ENCODE measurements around the gene CBX4.
A peak's percentile ranks its signal among the peaks of the same experiment; 100 is the strongest.

The CBX4 gene

DNA sequence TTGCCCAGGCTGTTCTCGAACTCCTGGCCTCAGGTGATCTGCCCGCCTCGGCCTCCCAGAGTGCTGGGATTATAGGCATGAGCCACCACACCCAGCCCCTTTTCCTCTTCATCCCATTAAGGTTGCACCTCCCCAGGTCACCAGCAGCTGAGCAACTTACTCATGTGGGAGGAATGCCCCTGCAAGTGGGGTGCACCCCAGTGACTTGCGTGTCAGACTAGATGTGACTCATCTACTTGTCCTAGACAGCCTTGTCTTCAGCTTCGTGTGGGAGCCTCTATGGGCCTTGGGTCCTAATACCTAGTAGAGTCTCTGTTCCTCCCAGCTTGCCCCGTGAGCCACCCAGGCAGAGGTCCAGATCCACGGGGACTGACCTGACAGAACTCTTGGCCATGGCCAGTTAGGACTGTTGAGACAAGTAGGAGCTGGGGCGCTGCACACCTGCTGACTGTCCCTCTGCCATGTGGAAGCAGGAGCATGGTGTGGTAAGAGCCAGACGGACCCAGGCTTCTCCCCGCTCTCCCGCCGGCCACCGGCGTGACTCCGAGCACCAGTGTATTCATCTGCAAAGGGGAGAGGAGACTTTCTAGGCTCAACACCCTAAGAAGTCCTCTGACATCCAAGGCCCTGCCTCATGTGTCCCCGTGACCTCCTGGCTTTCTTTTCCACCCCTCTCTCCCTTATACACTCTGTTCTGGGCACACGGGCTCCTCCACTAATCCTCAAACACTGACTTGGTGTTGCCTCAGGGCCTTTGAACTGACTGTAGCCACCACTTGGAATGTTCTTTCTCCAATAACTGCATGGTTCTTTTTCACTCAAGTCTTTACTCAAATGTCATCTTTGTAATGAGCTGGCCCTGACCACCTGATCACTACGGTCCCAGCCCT, 11.6 kb upstream of the CBX4 start:
- peaks cover 0 to 10% of the 10 kb centered on the region in 2 donors for H3K4me1 ChIP-seq (ENCODE audit: control insufficient read depth in 1 of 2, insufficient read depth in 2 of 2, low read length in 2 of 2)
- H3K4me3 ChIP-seq (ENCODE audit: low read depth in 1 of 2, low read length in 2 of 2), result no peak overlapping the region
- H3K27ac ChIP-seq (ENCODE audit: low read depth, low read length), result no peak overlapping the region
- H3K9ac ChIP-seq (ENCODE audit: low read depth in 1 of 2, low read length in 2 of 2), result no peak overlapping the region
- no peaks in the 10 kb centered on the region for H3K9me3 ChIP-seq (ENCODE audit: control insufficient read depth in 1 of 2, low read length in 2 of 2)
- no peaks in the 10 kb centered on the region for H3K36me3 ChIP-seq (ENCODE audit: control insufficient read depth in 1 of 2, insufficient read depth in 2 of 2, low read length in 2 of 2)
- peaks cover 0 to 7% of the 10 kb centered on the region in 2 donors for H3K27me3 ChIP-seq (ENCODE audit: control insufficient read depth in 1 of 2, insufficient read depth in 2 of 2, low read length in 2 of 2)

DNA sequence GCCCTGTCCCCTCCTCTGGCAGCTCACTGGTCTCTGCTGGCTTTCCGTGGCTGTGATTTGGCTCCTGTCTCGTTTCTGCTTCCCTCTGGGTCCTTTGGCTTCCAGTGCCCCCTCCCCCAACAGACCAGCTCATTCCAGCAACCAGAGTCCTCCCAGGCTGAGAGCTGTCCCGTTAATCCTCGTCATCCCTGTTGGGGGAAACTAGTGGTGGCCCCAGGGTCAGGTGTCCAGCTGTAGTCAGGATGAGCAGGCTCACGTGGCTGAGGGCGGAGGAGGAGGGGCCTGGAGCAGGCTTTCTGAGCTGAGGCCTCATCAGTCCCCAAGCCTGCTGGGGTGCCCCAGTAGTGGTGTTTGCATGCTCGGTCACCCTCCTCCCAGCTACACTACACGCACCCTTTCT, 10.7 kb upstream of the CBX4 start:
- peaks cover 0 to 7% of the 10 kb centered on the region in 2 donors for H3K27me3 ChIP-seq (ENCODE audit: control insufficient read depth in 1 of 2, insufficient read depth in 2 of 2, low read length in 2 of 2)
- no peaks in the 10 kb centered on the region for H3K9me3 ChIP-seq (ENCODE audit: control insufficient read depth in 1 of 2, low read length in 2 of 2)
- no peaks in the 10 kb centered on the region for H3K36me3 ChIP-seq (ENCODE audit: control insufficient read depth in 1 of 2, insufficient read depth in 2 of 2, low read length in 2 of 2)
- no peak overlapping the region for H3K9ac ChIP-seq (ENCODE audit: low read depth in 1 of 2, low read length in 2 of 2)
- H3K4me1 ChIP-seq (ENCODE audit: control insufficient read depth in 1 of 2, insufficient read depth in 2 of 2, low read length in 2 of 2), result peaks cover 7 to 16% of the 10 kb centered on the region in 2 donors
- no peak overlapping the region for H3K4me3 ChIP-seq (ENCODE audit: low read depth in 1 of 2, low read length in 2 of 2)
- no peak overlapping the region for H3K27ac ChIP-seq (ENCODE audit: low read depth, low read length)

DNA sequence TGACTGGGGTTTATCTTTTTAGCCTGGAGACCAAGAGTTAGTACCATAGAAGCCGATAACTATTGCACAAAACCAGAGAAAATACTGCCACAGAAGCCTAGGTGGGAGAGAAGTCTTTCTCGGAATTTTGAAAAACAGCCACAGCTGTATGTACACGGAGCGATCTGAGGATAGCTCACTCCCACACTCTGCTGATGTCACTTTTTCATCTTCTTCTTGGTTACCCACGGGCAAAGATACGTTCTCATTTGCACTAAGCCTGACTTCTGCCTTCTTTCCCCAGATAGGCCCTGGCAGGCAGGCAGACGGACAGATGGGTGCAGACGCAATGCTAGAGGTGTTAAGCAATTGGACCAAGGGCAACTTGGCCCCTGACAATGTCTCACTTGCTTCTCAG, 9.1 kb upstream of the CBX4 start:
- Histone ChIP-seq H3K9me3 (ENCODE audit: control insufficient read depth in 1 of 2, low read length in 2 of 2) (no peaks in the 10 kb centered on the region), H3K36me3 (ENCODE audit: control insufficient read depth in 1 of 2, insufficient read depth in 2 of 2, low read length in 2 of 2) (no peaks in the 10 kb centered on the region), H3K27me3 (ENCODE audit: control insufficient read depth in 1 of 2, insufficient read depth in 2 of 2, low read length in 2 of 2) (peaks cover 0 to 7% of the 10 kb centered on the region in 2 donors), H3K4me3 (ENCODE audit: low read depth in 1 of 2, low read length in 2 of 2) (no peak overlapping the region), H3K4me1 (ENCODE audit: control insufficient read depth in 1 of 2, insufficient read depth in 2 of 2, low read length in 2 of 2) (peaks cover 12 to 23% of the 10 kb centered on the region in 2 donors), H3K9ac (ENCODE audit: low read depth in 1 of 2, low read length in 2 of 2) (no peak overlapping the region), H3K27ac (ENCODE audit: low read depth, low read length) (no peak overlapping the region)

- Histone ChIP-seq H3K9me3 (ENCODE audit: control insufficient read depth in 1 of 2, low read length in 2 of 2) (no peaks in the 10 kb centered on the region), H3K4me1 (ENCODE audit: control insufficient read depth in 1 of 2, insufficient read depth in 2 of 2, low read length in 2 of 2) (peaks cover 15 to 27% of the 10 kb centered on the region in 2 donors), H3K27ac (ENCODE audit: low read depth, low read length) (no peak overlapping the region), H3K4me3 (ENCODE audit: low read depth in 1 of 2, low read length in 2 of 2) (no peak overlapping the region), H3K36me3 (ENCODE audit: control insufficient read depth in 1 of 2, insufficient read depth in 2 of 2, low read length in 2 of 2) (no peaks in the 10 kb centered on the region), H3K27me3 (ENCODE audit: control insufficient read depth in 1 of 2, insufficient read depth in 2 of 2, low read length in 2 of 2) (peaks cover 4 to 11% of the 10 kb centered on the region in 2 donors), H3K9ac (ENCODE audit: low read depth in 1 of 2, low read length in 2 of 2) (no peak overlapping the region)
Measured at GRCh38 chr17:79847698-79848369, 8.6 kb upstream of the CBX4 start.

DNA sequence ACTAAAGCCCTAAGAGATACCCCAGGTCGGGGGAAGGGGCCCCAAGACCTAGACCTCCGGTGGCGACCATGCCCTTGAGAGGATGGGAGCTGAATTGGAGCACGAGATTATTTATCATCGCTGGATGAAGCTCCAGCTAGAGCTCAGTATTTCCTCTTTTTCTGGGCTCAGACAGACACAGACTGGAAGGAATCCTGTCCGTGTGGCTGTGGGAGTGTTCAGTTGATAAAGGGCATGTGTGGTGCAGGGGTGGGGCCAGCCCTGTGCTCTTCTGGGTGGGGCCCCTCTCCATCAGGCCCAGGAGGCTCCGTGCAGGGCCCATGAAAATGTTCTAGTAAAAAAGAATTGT, 6.3 kb upstream of the CBX4 start:
- Histone ChIP-seq H3K9ac (ENCODE audit: low read depth in 1 of 2, low read length in 2 of 2) (peak overlapping the region; percentile 1 to 54), H3K9me3 (ENCODE audit: control insufficient read depth in 1 of 2, low read length in 2 of 2) (no peaks in the 10 kb centered on the region), H3K4me3 (ENCODE audit: low read depth in 1 of 2, low read length in 2 of 2) (no peak overlapping the region), H3K4me1 (ENCODE audit: control insufficient read depth in 1 of 2, insufficient read depth in 2 of 2, low read length in 2 of 2) (peaks cover 27 to 34% of the 10 kb centered on the region in 2 donors), H3K27ac (ENCODE audit: low read depth, low read length) (no peak overlapping the region), H3K36me3 (ENCODE audit: control insufficient read depth in 1 of 2, insufficient read depth in 2 of 2, low read length in 2 of 2) (no peaks in the 10 kb centered on the region), H3K27me3 (ENCODE audit: control insufficient read depth in 1 of 2, insufficient read depth in 2 of 2, low read length in 2 of 2) (peaks cover 26 to 34% of the 10 kb centered on the region in 2 donors)

DNA sequence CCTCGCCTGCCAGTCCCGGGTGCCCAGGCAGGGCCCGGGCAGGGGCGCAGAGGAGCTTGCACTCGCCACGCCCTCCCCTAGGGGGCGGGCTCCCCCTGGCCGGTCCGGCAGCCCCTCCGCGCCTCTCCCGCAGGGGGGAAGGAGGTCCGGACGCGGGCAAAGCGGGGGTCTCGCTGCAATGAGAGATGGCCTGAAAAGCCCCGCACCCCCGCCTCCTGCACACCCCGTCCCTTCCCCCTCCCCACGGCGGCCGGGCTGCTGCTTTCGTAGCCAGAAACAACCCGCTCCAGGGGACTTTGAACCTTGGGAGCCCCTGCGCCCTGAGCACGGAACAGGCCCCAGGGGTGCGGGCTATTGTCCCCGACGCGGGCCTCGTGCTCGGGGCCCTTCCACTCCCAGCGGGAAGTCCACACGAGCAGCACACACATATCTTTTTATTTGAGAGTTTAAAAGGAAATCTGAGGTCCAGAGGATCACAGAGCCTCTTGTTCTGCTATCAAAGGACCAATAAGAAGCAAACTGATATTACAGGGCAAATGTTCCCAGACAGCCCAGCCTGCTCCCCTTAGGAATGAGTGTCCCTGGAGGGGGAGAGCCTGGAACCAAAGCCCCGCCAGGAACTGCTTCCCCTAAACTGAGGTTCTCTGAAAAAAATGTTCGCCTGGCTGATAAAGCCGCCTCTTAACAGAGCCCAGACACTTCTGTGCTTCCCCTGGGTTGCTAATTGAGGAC, 5.8 kb upstream of the CBX4 start:
- peaks cover 31 to 39% of the 10 kb centered on the region in 2 donors for H3K27me3 ChIP-seq (ENCODE audit: control insufficient read depth in 1 of 2, insufficient read depth in 2 of 2, low read length in 2 of 2)
- no peaks in the 10 kb centered on the region for H3K36me3 ChIP-seq (ENCODE audit: control insufficient read depth in 1 of 2, insufficient read depth in 2 of 2, low read length in 2 of 2)
- no peak overlapping the region for H3K27ac ChIP-seq (ENCODE audit: low read depth, low read length)
- peak overlapping the region; percentile 1 to 54 for H3K9ac ChIP-seq (ENCODE audit: low read depth in 1 of 2, low read length in 2 of 2)
- H3K4me1 ChIP-seq (ENCODE audit: control insufficient read depth in 1 of 2, insufficient read depth in 2 of 2, low read length in 2 of 2), result peaks cover 31 to 36% of the 10 kb centered on the region in 2 donors
- H3K9me3 ChIP-seq (ENCODE audit: control insufficient read depth in 1 of 2, low read length in 2 of 2), result no peaks in the 10 kb centered on the region
- peak overlapping the region in 1 of 2 donors; percentile 3 for H3K4me3 ChIP-seq (ENCODE audit: low read depth in 1 of 2, low read length in 2 of 2)

GRCh38 chr17:79843816-79844800, 4.9 kb upstream of the CBX4 start:
- H3K4me1 ChIP-seq (ENCODE audit: control insufficient read depth in 1 of 2, insufficient read depth in 2 of 2, low read length in 2 of 2), result peaks cover 33 to 38% of the 10 kb centered on the region in 2 donors
- peaks cover 33 to 40% of the 10 kb centered on the region in 2 donors for H3K27me3 ChIP-seq (ENCODE audit: control insufficient read depth in 1 of 2, insufficient read depth in 2 of 2, low read length in 2 of 2)
- peak overlapping the region; percentile 69 for H3K4me3 ChIP-seq (ENCODE audit: low read depth in 1 of 2, low read length in 2 of 2)
- H3K9ac ChIP-seq (ENCODE audit: low read depth in 1 of 2, low read length in 2 of 2), result peak overlapping the region; percentile 55 to 59
- H3K27ac ChIP-seq (ENCODE audit: low read depth, low read length), result no peak overlapping the region
- no peaks in the 10 kb centered on the region for H3K36me3 ChIP-seq (ENCODE audit: control insufficient read depth in 1 of 2, insufficient read depth in 2 of 2, low read length in 2 of 2)
- no peaks in the 10 kb centered on the region for H3K9me3 ChIP-seq (ENCODE audit: control insufficient read depth in 1 of 2, low read length in 2 of 2)

DNA sequence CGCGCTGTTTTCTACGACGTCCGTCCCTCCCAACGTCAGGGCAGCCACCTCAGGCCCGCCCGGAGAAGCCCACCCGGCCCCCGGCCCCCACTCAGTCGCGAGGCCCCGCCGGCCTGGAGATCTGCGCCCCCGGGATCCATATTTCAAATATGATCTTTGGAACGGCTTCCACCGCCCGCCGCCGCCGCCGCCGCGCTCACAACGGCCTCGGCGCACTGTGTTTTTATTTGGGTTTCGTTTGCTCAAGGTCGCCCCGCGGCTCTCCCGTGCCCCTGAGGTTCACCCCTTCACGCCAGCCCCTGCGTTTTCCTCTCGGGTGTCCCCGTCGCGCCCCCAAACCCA, 4.2 kb upstream of the CBX4 start:
- Histone ChIP-seq H3K4me1 (ENCODE audit: control insufficient read depth in 1 of 2, insufficient read depth in 2 of 2, low read length in 2 of 2) (peaks cover 33 to 38% of the 10 kb centered on the region in 2 donors), H3K27me3 (ENCODE audit: control insufficient read depth in 1 of 2, insufficient read depth in 2 of 2, low read length in 2 of 2) (peaks cover 33 to 34% of the 10 kb centered on the region in 2 donors), H3K27ac (ENCODE audit: low read depth, low read length) (no peak overlapping the region)

DNA sequence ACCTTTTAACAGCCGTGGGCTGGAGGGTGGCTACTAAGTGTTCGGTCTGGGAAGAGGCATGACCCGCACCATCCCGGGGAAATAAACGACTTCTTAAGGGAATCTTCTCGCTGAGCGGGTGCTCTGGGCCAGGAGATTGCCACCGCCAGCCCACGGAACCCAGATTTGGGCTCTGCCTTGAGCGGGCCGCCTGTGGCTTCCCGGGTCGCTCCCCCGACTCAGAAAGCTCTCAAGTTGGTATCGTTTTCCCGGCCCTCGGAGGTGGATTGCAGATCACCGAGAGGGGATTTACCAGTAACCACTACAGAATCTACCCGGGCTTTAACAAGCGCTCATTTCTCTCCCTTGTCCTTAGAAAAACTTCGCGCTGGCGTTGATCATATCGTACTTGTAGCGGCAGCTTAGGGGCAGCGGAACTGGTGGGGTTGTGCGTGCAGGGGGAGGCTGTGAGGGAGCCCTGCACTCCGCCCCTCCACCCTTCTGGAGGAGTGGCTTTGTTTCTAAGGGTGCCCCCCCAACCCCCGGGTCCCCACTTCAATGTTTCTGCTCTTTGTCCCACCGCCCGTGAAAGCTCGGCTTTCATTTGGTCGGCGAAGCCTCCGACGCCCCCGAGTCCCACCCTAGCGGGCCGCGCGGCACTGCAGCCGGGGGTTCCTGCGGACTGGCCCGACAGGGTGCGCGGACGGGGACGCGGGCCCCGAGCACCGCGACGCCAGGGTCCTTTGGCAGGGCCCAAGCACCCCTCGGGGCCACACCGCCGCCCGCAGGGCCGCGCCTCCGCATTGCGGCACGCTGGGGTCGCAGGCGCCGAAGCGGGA, 3.6 kb upstream of the CBX4 start:
- H3K4me3 ChIP-seq (ENCODE audit: low read depth in 1 of 2, low read length in 2 of 2), result peak overlapping the region; percentile 43 to 69
- no peaks in the 10 kb centered on the region for H3K36me3 ChIP-seq (ENCODE audit: control insufficient read depth in 1 of 2, insufficient read depth in 2 of 2, low read length in 2 of 2)
- peak overlapping the region; percentile 12 to 55 for H3K9ac ChIP-seq (ENCODE audit: low read depth in 1 of 2, low read length in 2 of 2)
- peaks cover 35 to 38% of the 10 kb centered on the region in 2 donors for H3K4me1 ChIP-seq (ENCODE audit: control insufficient read depth in 1 of 2, insufficient read depth in 2 of 2, low read length in 2 of 2)
- peaks cover 33 to 34% of the 10 kb centered on the region in 2 donors for H3K27me3 ChIP-seq (ENCODE audit: control insufficient read depth in 1 of 2, insufficient read depth in 2 of 2, low read length in 2 of 2)
- no peaks in the 10 kb centered on the region for H3K9me3 ChIP-seq (ENCODE audit: control insufficient read depth in 1 of 2, low read length in 2 of 2)
- no peak overlapping the region for H3K27ac ChIP-seq (ENCODE audit: low read depth, low read length)

More for the DNA sequence above, 4.2 kb upstream of the CBX4 start:
- H3K4me3 ChIP-seq (ENCODE audit: low read depth in 1 of 2, low read length in 2 of 2), result peak overlapping the region; percentile 69
- no peaks in the 10 kb centered on the region for H3K9me3 ChIP-seq (ENCODE audit: control insufficient read depth in 1 of 2, low read length in 2 of 2)
- no peaks in the 10 kb centered on the region for H3K36me3 ChIP-seq (ENCODE audit: control insufficient read depth in 1 of 2, insufficient read depth in 2 of 2, low read length in 2 of 2)
- H3K9ac ChIP-seq (ENCODE audit: low read depth in 1 of 2, low read length in 2 of 2), result peak overlapping the region; percentile 20 to 55

Measured in duodenal mucosa (tissue), 2 donors.